ENCODE data around the gene TLCD2.
"Not testable (repeated sequence)": the region's sequence is repeated elsewhere in the genome, so short reads cannot be mapped to it uniquely, and the experiment has no call there.

TLCD2 gene

GRCh38 chr17:1708791-1709346 lies 1.3 kb downstream of the TLCD2 start:
- peak overlapping the region; percentile 7 for H3K4me3 Mint-ChIP-seq
- H3K27ac Mint-ChIP-seq; H3K9me3 Mint-ChIP-seq; intact Hi-C loops (cut with micrococcal nuclease): not testable (repeated sequence)
- peaks cover 37% of the 10 kb centered on the region for H3K27me3 Mint-ChIP-seq
- peaks cover 36% of the 10 kb centered on the region for H3K36me3 Mint-ChIP-seq (ENCODE audit: low read depth)
- peaks cover 33% of the 10 kb centered on the region for H3K4me1 Mint-ChIP-seq (ENCODE audit: low read depth)

GRCh38 chr17:1707107-1707506 lies 3.1 kb downstream of the TLCD2 start:
- Mint-ChIP-seq H3K27ac (no peak overlapping the region), H3K4me3 (no peak overlapping the region)
- intact Hi-C loops (cut with micrococcal nuclease): no loop called here

GRCh38 chr17:1705004-1705403 lies 5.2 kb downstream of the TLCD2 start:
- H3K27me3 Mint-ChIP-seq: peaks cover 45% of the 10 kb centered on the region
- intact Hi-C loops (cut with micrococcal nuclease): no loop called here
- no peaks in the 10 kb centered on the region for H3K4me1 Mint-ChIP-seq (ENCODE audit: low read depth)
- H3K9me3 Mint-ChIP-seq: no peaks in the 10 kb centered on the region
- no peaks in the 10 kb centered on the region for H3K36me3 Mint-ChIP-seq (ENCODE audit: low read depth)
- no peak overlapping the region for H3K27ac Mint-ChIP-seq
- H3K4me3 Mint-ChIP-seq: no peak overlapping the region

More at GRCh38 chr17:1707107-1707506, 3.1 kb downstream of the TLCD2 start:
- H3K27me3 Mint-ChIP-seq: peaks cover 44% of the 10 kb centered on the region
- peaks cover 15% of the 10 kb centered on the region for H3K4me1 Mint-ChIP-seq (ENCODE audit: low read depth)
- no peaks in the 10 kb centered on the region for H3K9me3 Mint-ChIP-seq
- H3K36me3 Mint-ChIP-seq (ENCODE audit: low read depth): peaks cover 18% of the 10 kb centered on the region

- intact Hi-C loops (cut with micrococcal nuclease): no loop called here
- Mint-ChIP-seq H3K9me3 (no peaks in the 10 kb centered on the region), H3K36me3 (ENCODE audit: low read depth) (no peaks in the 10 kb centered on the region), H3K4me1 (ENCODE audit: low read depth) (no peaks in the 10 kb centered on the region), H3K27ac (no peak overlapping the region), H3K4me3 (no peak overlapping the region), H3K27me3 (peaks cover 36% of the 10 kb centered on the region)
These were observed 7.1 kb downstream of the TLCD2 start for GRCh38 chr17:1703063-1703462.

GRCh38 chr17:1699891-1700290 lies 10.3 kb downstream of the TLCD2 start:
- H3K36me3 Mint-ChIP-seq (ENCODE audit: low read depth); H3K9me3 Mint-ChIP-seq; intact Hi-C loops (cut with micrococcal nuclease); H3K27ac Mint-ChIP-seq; H3K4me1 Mint-ChIP-seq (ENCODE audit: low read depth); H3K4me3 Mint-ChIP-seq: not testable (repeated sequence)
- H3K27me3 Mint-ChIP-seq: peaks cover 13% of the 10 kb centered on the region

GRCh38 chr17:1697681-1698080 lies 12.5 kb downstream of the TLCD2 start:
- Mint-ChIP-seq H3K27ac (no peak overlapping the region), H3K9me3 (peaks cover 3% of the 10 kb centered on the region), H3K4me1 (ENCODE audit: low read depth) (peaks cover 22% of the 10 kb centered on the region), H3K27me3 (peaks cover 4% of the 10 kb centered on the region), H3K36me3 (ENCODE audit: low read depth) (no peaks in the 10 kb centered on the region), H3K4me3 (no peak overlapping the region)
- intact Hi-C loops (cut with micrococcal nuclease): no loop called here

GRCh38 chr17:1695365-1695764 lies 14.8 kb downstream of the TLCD2 start:
- Mint-ChIP-seq H3K4me1 (ENCODE audit: low read depth) (peaks cover 22% of the 10 kb centered on the region), H3K27me3 (peaks cover 3% of the 10 kb centered on the region), H3K36me3 (ENCODE audit: low read depth) (no peaks in the 10 kb centered on the region), H3K9me3 (peaks cover 10% of the 10 kb centered on the region), H3K27ac (peak overlapping the region; percentile 54), H3K4me3 (no peak overlapping the region)
- intact Hi-C loops (cut with micrococcal nuclease): no loop called here

- Mint-ChIP-seq H3K36me3 (ENCODE audit: low read depth) (no peaks in the 10 kb centered on the region), H3K9me3 (peaks cover 10% of the 10 kb centered on the region), H3K27ac (peak overlapping the region; percentile 54), H3K4me1 (ENCODE audit: low read depth) (peaks cover 22% of the 10 kb centered on the region), H3K27me3 (peaks cover 3% of the 10 kb centered on the region), H3K4me3 (no peak overlapping the region)
- intact Hi-C loops (cut with micrococcal nuclease): no loop called here
These were observed 16.8 kb downstream of the TLCD2 start for GRCh38 chr17:1693339-1693738.

GRCh38 chr17:1690544-1691221 lies 19.5 kb downstream of the TLCD2 start:
- Mint-ChIP-seq H3K27me3 (peaks cover 5% of the 10 kb centered on the region), H3K4me3 (no peak overlapping the region), H3K36me3 (ENCODE audit: low read depth) (no peaks in the 10 kb centered on the region), H3K4me1 (ENCODE audit: low read depth) (peaks cover 22% of the 10 kb centered on the region), H3K9me3 (peaks cover 10% of the 10 kb centered on the region), H3K27ac (no peak overlapping the region)
- intact Hi-C loops (cut with micrococcal nuclease): no loop called here

DNA sequence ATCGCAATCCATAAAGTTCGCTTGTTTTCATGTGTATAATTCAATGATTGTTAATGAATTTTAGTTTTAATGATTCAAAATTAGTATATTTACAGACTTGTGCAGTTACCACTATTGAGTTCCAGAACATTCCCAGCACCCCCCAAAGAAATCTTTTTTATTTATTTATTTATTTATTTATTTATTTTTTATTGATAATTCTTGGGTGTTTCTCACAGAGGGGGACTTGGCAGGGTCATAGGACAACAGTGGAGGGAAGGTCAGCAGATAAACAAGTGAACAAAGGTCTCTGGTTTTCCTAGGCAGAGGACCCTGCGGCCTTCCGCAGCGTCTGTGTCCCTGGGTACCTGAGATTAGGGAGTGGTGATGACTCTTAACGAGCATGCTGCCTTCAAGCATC lies 21.8 kb downstream of the TLCD2 start:
- H3K9me3 Mint-ChIP-seq; H3K27ac Mint-ChIP-seq; intact Hi-C loops (cut with micrococcal nuclease); H3K4me3 Mint-ChIP-seq; H3K27me3 Mint-ChIP-seq: not testable (repeated sequence)
- Mint-ChIP-seq H3K4me1 (ENCODE audit: low read depth) (peaks cover 16% of the 10 kb centered on the region), H3K36me3 (ENCODE audit: low read depth) (peaks cover 16% of the 10 kb centered on the region)

- Mint-ChIP-seq H3K36me3 (ENCODE audit: low read depth) (peaks cover 39% of the 10 kb centered on the region), H3K4me1 (ENCODE audit: low read depth) (peaks cover 30% of the 10 kb centered on the region), H3K4me3 (no peak overlapping the region), H3K27ac (peak overlapping the region; percentile 64), H3K27me3 (peaks cover 3% of the 10 kb centered on the region), H3K9me3 (no peaks in the 10 kb centered on the region)
- intact Hi-C loops (cut with micrococcal nuclease): no loop called here
These were observed 24.1 kb downstream of the TLCD2 start for GRCh38 chr17:1686086-1686485.

DNA sequence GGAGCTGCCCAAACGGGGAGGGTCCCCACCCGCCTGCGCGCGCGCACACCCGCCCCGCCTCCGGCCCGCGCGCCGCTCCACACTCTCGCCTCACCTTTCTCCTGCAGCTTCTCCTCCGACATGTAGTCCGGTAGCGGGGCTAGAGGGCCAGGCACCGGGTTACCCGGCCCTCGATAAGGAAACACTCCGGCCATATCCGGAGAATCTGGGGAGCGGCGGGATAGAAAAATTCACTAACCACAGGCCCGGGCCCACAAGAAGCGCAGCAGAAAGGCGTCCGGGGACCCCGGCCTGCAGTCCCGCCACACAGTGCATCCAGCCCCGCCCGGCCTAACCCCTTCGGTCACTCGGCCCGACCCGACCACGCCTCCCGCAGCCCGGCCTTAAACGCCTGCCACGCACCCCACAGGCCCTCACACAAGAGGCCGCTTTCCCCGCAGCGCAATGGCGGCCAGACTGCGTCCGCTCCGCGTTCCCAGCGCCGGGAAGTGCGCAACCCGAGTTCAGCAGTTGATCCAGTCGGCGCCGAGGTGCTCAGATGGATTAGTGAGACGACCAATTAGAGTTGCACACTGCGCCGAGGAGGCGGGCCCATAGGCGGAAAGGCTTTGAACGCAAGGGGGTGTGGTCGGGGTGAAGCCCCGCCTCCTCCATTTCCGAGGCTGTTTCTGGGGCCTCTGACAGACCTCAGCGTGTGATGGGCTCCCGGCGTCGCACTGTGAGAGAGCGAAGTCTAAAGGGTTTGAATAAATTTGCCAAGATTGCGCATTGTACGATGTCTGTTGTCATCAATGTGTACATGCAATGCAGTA lies 25.6 kb downstream of the TLCD2 start, which contains the start of gene PRPF8:
PRPF8 (minus strand) TSS at position 490 of the 812 bp plus-strand sequence; CDS start at position 194, 296 bp downstream.
- H3K36me3 Mint-ChIP-seq (ENCODE audit: low read depth): peaks cover 54% of the 10 kb centered on the region
- intact Hi-C loops (cut with micrococcal nuclease): loop anchor here (2.0 kb wide), 1 partner anchor 26 kb away; the partner anchor contains the start of gene TLCD2
- H3K9me3 Mint-ChIP-seq: no peaks in the 10 kb centered on the region
- peaks cover 34% of the 10 kb centered on the region for H3K4me1 Mint-ChIP-seq (ENCODE audit: low read depth)
- H3K27ac Mint-ChIP-seq: peak within 1 kb of the TSS; percentile 97
- H3K27me3 Mint-ChIP-seq: peaks cover 2% of the 10 kb centered on the region
- H3K4me3 Mint-ChIP-seq: peak within 1 kb of the TSS; percentile 97

GRCh38 chr17:1683459-1683858 lies 26.7 kb downstream of the TLCD2 start:
- peaks cover 65% of the 10 kb centered on the region for H3K36me3 Mint-ChIP-seq (ENCODE audit: low read depth)

GRCh38 chr17:1676401-1676800 lies 33.8 kb downstream of the TLCD2 start:
- Mint-ChIP-seq H3K27ac (no peak overlapping the region), H3K4me1 (ENCODE audit: low read depth) (peaks cover 4% of the 10 kb centered on the region), H3K9me3 (no peaks in the 10 kb centered on the region), H3K4me3 (no peak overlapping the region), H3K36me3 (ENCODE audit: low read depth) (peaks cover 100% of the 10 kb centered on the region), H3K27me3 (no peaks in the 10 kb centered on the region)
- intact Hi-C loops (cut with micrococcal nuclease): no loop called here

More at GRCh38 chr17:1683459-1683858, 26.7 kb downstream of the TLCD2 start:
- H3K9me3 Mint-ChIP-seq: no peaks in the 10 kb centered on the region
- H3K27ac Mint-ChIP-seq: peak overlapping the region; percentile 97
- H3K4me1 Mint-ChIP-seq (ENCODE audit: low read depth): peaks cover 34% of the 10 kb centered on the region
- peak overlapping the region; percentile 97 for H3K4me3 Mint-ChIP-seq
- H3K27me3 Mint-ChIP-seq: peaks cover 2% of the 10 kb centered on the region
- intact Hi-C loops (cut with micrococcal nuclease): no loop called here

Measured in dendritic cell treated with granulocyte-macrophage colony-stimulating factor and Interleukin-4, amounts not matched to agents 40 ng/mL and 50 ng/mL, for 4 days (primary cell).